Activated B cell treated with CpG ODN at 0.5 μM for 24 hours (primary cell): ENCODE data around the gene HM13. TPM values are rescaled to one million over a fixed set of nuclear protein-coding genes. Genes with fewer than 3 reads are reported as not detected.
"Not testable (repeated sequence)": the region's sequence is repeated elsewhere in the genome, so short reads cannot be mapped to it uniquely, and the experiment has no call there.

Experiments
- ATAC-seq: fragments of 200-7000 bp; cut with Tn5 transposase; one replicate; pipeline ENCODE4 v1.10.0; 2021; ENCODE audit warnings: low read depth, mild to moderate bottlenecking, moderate library complexity
- CTCF ChIA-PET: fragments of 350-600 bp; sonication (Branson Sonifier 250); formaldehyde crosslinking; loops from one replicate; lab custom pipeline; 2021; ENCODE audit warnings: antibody characterized with exemption; lab: Charles Lee
- POLR2A ChIA-PET: fragments of 350-600 bp; sonication (Branson Sonifier 250); formaldehyde crosslinking; loops from one replicate; lab custom pipeline; 2021; ENCODE audit warnings: antibody characterized with exemption; lab: Charles Lee
- DNase-seq: peaks from one replicate; pipeline ENCODE4 v3.0.0; 2022
- H3K27ac Mint-ChIP-seq: one replicate; pipeline ENCODE4 v1.8.0; 2020; ENCODE audit warnings: mixed read lengths
- H3K27me3 Mint-ChIP-seq: one replicate; pipeline ENCODE4 v1.8.0; 2021; ENCODE audit warnings: mixed read lengths
- H3K36me3 Mint-ChIP-seq: one replicate; pipeline ENCODE4 v1.8.0; 2021; ENCODE audit warnings: low read depth, mixed read lengths
- H3K4me1 Mint-ChIP-seq: one replicate; pipeline ENCODE4 v1.8.0; 2021; ENCODE audit warnings: mixed read lengths
- H3K4me3 Mint-ChIP-seq: one replicate; pipeline ENCODE4 v1.8.0; 2020; ENCODE audit warnings: mild to moderate bottlenecking, mixed read lengths
- H3K9me3 Mint-ChIP-seq: one replicate; pipeline ENCODE4 v1.8.0; 2020; ENCODE audit warnings: mixed read lengths
- intact Hi-C: fragments of 100-400 bp; cut with micrococcal nuclease; formaldehyde crosslinking; loops from one replicate; pipeline ENCODE4 v1.15.1; 2024
- total RNA-seq: library from RNA; stranded (reverse); gene quantifications from 2 replicates; pipeline ENCODE4 v1.2.3, GENCODE V29; 2022
- TF ChIP-seq, protein P1 (sequence below): fragments of 200-600 bp; IDR thresholded peaks from one replicate; pipeline ENCODE4 v1.8.0; 2022; ENCODE audit warnings: antibody characterized with exemption, mild to moderate bottlenecking

The HM13 gene
- total RNA-seq, 1 donor from 2014 or later = 90.9 TPM

GRCh38 chr20:31570735-31571617 is 56.7 kb downstream of the HM13 start:
- Mint-ChIP-seq H3K27me3 (no peaks in the 10 kb centered on the region), H3K36me3 (peaks cover 24% of the 10 kb centered on the region), H3K4me1 (peaks cover 22% of the 10 kb centered on the region), H3K4me3 (peak overlapping the region; percentile 15), H3K9me3 (no peaks in the 10 kb centered on the region), H3K27ac (peak overlapping the region; percentile 30)
- ATAC-seq (no peak), DNase-seq (no peak)
- intact Hi-C loops = no loop called here
- TF ChIP-seq, protein P1, sequence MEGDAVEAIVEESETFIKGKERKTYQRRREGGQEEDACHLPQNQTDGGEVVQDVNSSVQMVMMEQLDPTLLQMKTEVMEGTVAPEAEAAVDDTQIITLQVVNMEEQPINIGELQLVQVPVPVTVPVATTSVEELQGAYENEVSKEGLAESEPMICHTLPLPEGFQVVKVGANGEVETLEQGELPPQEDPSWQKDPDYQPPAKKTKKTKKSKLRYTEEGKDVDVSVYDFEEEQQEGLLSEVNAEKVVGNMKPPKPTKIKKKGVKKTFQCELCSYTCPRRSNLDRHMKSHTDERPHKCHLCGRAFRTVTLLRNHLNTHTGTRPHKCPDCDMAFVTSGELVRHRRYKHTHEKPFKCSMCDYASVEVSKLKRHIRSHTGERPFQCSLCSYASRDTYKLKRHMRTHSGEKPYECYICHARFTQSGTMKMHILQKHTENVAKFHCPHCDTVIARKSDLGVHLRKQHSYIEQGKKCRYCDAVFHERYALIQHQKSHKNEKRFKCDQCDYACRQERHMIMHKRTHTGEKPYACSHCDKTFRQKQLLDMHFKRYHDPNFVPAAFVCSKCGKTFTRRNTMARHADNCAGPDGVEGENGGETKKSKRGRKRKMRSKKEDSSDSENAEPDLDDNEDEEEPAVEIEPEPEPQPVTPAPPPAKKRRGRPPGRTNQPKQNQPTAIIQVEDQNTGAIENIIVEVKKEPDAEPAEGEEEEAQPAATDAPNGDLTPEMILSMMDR = no peak
- ChIA-PET CTCF (interaction anchor here (0.8 to 10.4 kb wide), 6 partner anchors 7 to 153 kb away, joined by 3 to 174 read pairs (median 8); no protein-coding TSS in a partner anchor), POLR2A (interaction anchor here (0.7 to 2.6 kb wide), 3 partner anchors 34 to 41 kb away, joined by 5 to 14 read pairs (median 5); partner anchors contain the start of gene ID1)

GRCh38 chr20:31572042-31572700 is 57.9 kb downstream of the HM13 start:
- intact Hi-C loops = loop anchor here (2.0 kb wide), 1 partner anchor 17 kb away; no protein-coding TSS in a partner anchor
- peak overlapping the region; percentile 77 for H3K27ac Mint-ChIP-seq
- H3K9me3 Mint-ChIP-seq = no peaks in the 10 kb centered on the region
- H3K4me3 Mint-ChIP-seq = peak overlapping the region; percentile 85
- no peak for DNase-seq
- no peaks in the 10 kb centered on the region for H3K27me3 Mint-ChIP-seq
- no peak for ATAC-seq
- H3K36me3 Mint-ChIP-seq = peaks cover 17% of the 10 kb centered on the region
- H3K4me1 Mint-ChIP-seq = peaks cover 18% of the 10 kb centered on the region
- POLR2A ChIA-PET = interaction anchor here (0.7 to 2.3 kb wide), 5 partner anchors 15 to 151 kb away, joined by 5 to 17 read pairs (median 9); partner anchors contain the start of gene ID1
- CTCF ChIA-PET = interaction anchor here (0.8 to 10.4 kb wide), 6 partner anchors 9 to 151 kb away, joined by 3 to 174 read pairs (median 5); partner anchors contain the start of gene ID1
- TF ChIP-seq, protein P1 = no peak

DNA sequence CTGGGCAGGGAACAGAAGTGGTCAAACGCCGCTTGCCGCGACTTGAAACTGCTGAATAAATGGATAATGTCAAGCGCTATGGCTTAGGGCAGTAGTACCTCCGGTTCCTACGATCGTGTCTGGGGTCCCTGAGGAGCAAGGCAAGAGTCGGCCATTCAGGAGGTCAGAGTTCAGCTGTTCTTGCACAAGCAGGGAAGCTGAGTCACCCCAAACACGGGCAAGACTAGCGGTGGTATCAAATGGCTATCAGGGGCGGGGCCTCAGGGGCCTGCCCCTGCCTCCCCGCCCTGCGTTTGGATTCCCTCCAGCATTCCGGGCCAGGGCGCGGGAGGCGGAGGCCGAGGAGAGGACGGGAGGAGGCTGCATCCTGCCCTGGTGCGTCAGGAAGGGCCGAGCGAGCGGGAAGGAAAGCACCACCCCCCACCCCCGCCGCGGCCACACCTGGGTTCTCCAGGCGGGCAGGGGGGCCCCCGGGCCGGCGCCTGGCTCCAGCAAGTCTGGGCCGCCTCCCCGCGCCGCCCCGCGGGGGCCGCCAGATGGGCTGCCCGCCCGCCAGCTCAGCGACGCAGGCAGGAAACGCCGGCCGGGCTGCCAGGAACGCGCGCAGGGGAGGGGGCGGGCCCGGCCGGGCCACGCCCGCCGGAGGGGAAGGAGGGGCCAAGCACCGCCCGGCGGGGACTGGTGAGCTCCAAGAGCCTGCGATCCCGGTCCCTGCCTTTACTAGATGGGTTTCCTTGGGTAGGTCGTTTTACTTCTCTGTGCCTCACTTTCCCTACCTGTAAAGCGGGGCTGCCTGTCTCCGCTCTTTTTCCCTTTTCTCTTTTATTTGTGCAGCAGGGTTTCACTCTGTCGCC is 58.7 kb downstream of the HM13 start:
- ATAC-seq (peak; percentile 91), DNase-seq (peak; percentile 75)
- CTCF ChIA-PET = interaction anchor here (0.7 to 10.4 kb wide), 9 partner anchors 10 to 151 kb away, joined by 3 to 174 read pairs (median 4); partner anchors contain the start of gene ID1
- H3K27me3 Mint-ChIP-seq = no peaks in the 10 kb centered on the region
- POLR2A ChIA-PET = interaction anchor here (0.5 to 2.3 kb wide), 8 partner anchors 10 to 290 kb away, joined by 3 to 17 read pairs (median 7); partner anchors contain the start of gene ID1
- H3K9me3 Mint-ChIP-seq = no peaks in the 10 kb centered on the region
- peaks cover 18% of the 10 kb centered on the region for H3K4me1 Mint-ChIP-seq
- intact Hi-C loops = loop anchor here (1.0 to 2.0 kb wide), 3 partner anchors 16 to 40 kb away; partner anchors contain the start of gene ID1
- H3K27ac Mint-ChIP-seq = peak overlapping the region; percentile 79
- peaks cover 10% of the 10 kb centered on the region for H3K36me3 Mint-ChIP-seq
- H3K4me3 Mint-ChIP-seq = peak overlapping the region; percentile 88
- TF ChIP-seq, protein P1 = no peak

DNA sequence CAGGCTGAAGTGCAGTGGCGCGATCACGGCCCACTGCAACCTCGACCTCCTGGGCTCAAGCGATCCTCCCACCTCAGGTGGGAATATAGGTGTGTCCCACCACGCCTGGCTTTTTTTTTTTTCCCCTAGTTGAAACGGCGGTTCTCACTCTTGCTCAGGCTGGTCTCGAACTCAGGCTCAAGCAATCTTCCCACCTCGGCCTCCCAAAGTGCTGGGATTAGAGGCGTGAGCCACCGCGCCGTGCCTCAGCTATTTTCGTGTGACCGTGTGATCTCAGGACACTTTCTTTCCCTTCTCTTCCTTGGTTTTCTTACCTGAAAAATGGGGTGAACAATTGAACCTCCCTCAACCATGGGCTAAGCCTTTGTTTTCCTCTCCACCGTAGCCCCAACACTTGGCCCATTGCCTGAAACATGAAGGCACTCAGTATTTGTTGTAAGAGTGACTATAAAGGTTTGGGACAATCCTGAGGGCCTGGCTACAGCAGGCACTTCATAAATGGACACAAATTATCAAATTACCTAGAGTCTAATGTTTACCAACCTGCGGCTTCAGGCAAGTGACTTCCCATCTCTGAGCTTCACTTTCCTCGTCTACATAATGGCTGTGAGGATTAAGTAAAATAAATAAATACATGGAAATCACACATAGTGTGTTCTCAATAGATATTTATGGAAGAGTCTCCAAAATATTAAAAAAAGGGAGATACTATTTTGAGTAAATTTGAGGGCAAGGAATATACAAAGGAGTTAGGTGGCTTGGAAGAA is 59.5 kb downstream of the HM13 start:
- peak; percentile 2 for ATAC-seq
- peak overlapping the region; percentile 79 for H3K27ac Mint-ChIP-seq
- TF ChIP-seq, protein P1 = no peak
- ChIA-PET CTCF (interaction anchor here (1.0 to 10.4 kb wide), 7 partner anchors 11 to 150 kb away, joined by 3 to 174 read pairs (median 5); partner anchors contain the start of gene ID1), POLR2A (interaction anchor here (0.5 to 2.3 kb wide), 9 partner anchors 11 to 289 kb away, joined by 3 to 17 read pairs (median 7); partner anchors contain the start of gene ID1)
- peak overlapping the region; percentile 88 for H3K4me3 Mint-ChIP-seq
- peaks cover 18% of the 10 kb centered on the region for H3K4me1 Mint-ChIP-seq
- intact Hi-C loops = loop anchor here (1.0 to 2.0 kb wide), 3 partner anchors 15 to 40 kb away; partner anchors contain the start of gene ID1
- no peak for DNase-seq
- H3K27me3 Mint-ChIP-seq = no peaks in the 10 kb centered on the region
- no peaks in the 10 kb centered on the region for H3K9me3 Mint-ChIP-seq
- peaks cover 6% of the 10 kb centered on the region for H3K36me3 Mint-ChIP-seq

DNA sequence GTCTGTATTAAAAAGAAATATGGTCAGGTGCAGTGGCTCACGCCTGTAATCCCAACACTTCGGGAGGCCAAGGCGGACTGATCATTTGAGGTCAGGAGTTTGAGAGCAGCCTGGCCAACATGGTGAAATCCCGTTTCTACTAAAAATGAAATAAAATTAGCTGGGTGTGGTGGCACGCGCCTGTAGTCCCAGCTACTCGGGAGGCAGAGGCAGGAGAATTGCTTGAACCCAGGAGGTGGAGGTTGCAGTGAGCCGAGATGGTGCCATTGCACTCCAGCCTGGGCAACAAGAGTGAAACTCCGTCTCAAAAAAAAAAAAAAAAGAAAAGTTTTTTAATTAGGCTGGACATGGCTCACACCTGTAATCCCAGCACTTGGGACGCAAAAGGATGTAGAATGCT is 60.7 kb downstream of the HM13 start:
- ATAC-seq, H3K27me3 Mint-ChIP-seq, POLR2A ChIA-PET, H3K27ac Mint-ChIP-seq, H3K36me3 Mint-ChIP-seq, H3K9me3 Mint-ChIP-seq, H3K4me3 Mint-ChIP-seq, DNase-seq, intact Hi-C loops: not testable (repeated sequence)
- CTCF ChIA-PET = interaction anchor here (10.4 kb wide), 1 partner anchor 37 kb away, joined by 174 read pairs; no protein-coding TSS in a partner anchor
- peaks cover 18% of the 10 kb centered on the region for H3K4me1 Mint-ChIP-seq
